WTC11 (cell line): ENCODE results near the gene PTPRK. TPM values are rescaled to one million over a fixed set of nuclear protein-coding genes. Genes with fewer than 3 reads are reported as not detected.

Source experiments
- ATAC-seq: fragments of 200-7000 bp; cut with Tn5 transposase; 2 replicates; pipeline ENCODE4 v1.10.0; 2021; ENCODE audit warnings: mild to moderate bottlenecking, moderate library complexity
- CTCF ChIA-PET: fragments of 300-600 bp; sonication (Branson Sonifier 250); formaldehyde crosslinking; loops from one replicate; lab custom pipeline; 2021; ENCODE audit warnings: antibody characterized with exemption; lab: Charles Lee
- POLR2A ChIA-PET: fragments of 350-600 bp; sonication (Branson Sonifier 250); formaldehyde crosslinking; loops from one replicate; lab custom pipeline; 2021; ENCODE audit warnings: antibody characterized with exemption; lab: Charles Lee
- DNase-seq: peaks from one replicate; pipeline ENCODE4 v3.0.0; 2021; ENCODE audit warnings: low spot score
- H3K27ac Mint-ChIP-seq: 2 replicates; pipeline ENCODE4 v1.8.0; 2021; ENCODE audit warnings: mixed read lengths
- H3K27me3 Mint-ChIP-seq: 2 replicates; pipeline ENCODE4 v1.8.0; 2021; ENCODE audit warnings: low read depth, mild to moderate bottlenecking, moderate library complexity, mixed read lengths
- H3K36me3 Mint-ChIP-seq: 2 replicates; pipeline ENCODE4 v1.8.0; 2021; ENCODE audit warnings: mixed read lengths
- H3K4me1 Mint-ChIP-seq: 2 replicates; pipeline ENCODE4 v1.8.0; 2022; ENCODE audit warnings: mixed read lengths
- H3K4me3 Mint-ChIP-seq: 2 replicates; pipeline ENCODE4 v1.8.0; 2021; ENCODE audit warnings: mild to moderate bottlenecking, moderate library complexity, mixed read lengths
- H3K9me3 Mint-ChIP-seq: 2 replicates; pipeline ENCODE4 v1.8.0; 2021; ENCODE audit warnings: mixed read lengths
- ATF3 ChIP-seq: sonication (generic); formaldehyde crosslinking; conservative IDR thresholded peaks from 2 replicates; pipeline ENCODE4 v1.8.1; 2022; ENCODE audit warnings: mild to moderate bottlenecking, missing genetic modification reagents
- CREB1 ChIP-seq: sonication (generic); formaldehyde crosslinking; IDR thresholded peaks from 2 replicates; pipeline ENCODE4 v1.8.0; 2023; ENCODE audit warnings: mild to moderate bottlenecking, missing genetic modification reagents
- NFATC4 ChIP-seq: fragments of 250-450 bp; sonication (Bioruptor Pico); IDR thresholded peaks from 2 replicates; pipeline ENCODE4 v1.9.0; 2021; ENCODE audit warnings: mild to moderate bottlenecking
- NFYB ChIP-seq: sonication (generic); formaldehyde crosslinking; conservative IDR thresholded peaks from 2 replicates; pipeline ENCODE4 v1.8.0; 2022; ENCODE audit warnings: low read depth, missing genetic modification reagents
- NR2C2 ChIP-seq: sonication (generic); formaldehyde crosslinking; IDR thresholded peaks from 2 replicates; pipeline ENCODE4 v1.8.0; 2022; ENCODE audit warnings: mild to moderate bottlenecking, missing genetic modification reagents
- USF2 ChIP-seq: sonication (generic); formaldehyde crosslinking; IDR thresholded peaks from 2 replicates; pipeline ENCODE4 v1.8.1; 2023; ENCODE audit warnings: mild to moderate bottlenecking, missing genetic modification reagents, moderate library complexity
- ZBTB21 ChIP-seq: sonication (generic); formaldehyde crosslinking; IDR thresholded peaks from 2 replicates; pipeline ENCODE4 v1.8.1; 2023; ENCODE audit warnings: mild to moderate bottlenecking, missing genetic modification reagents, borderline replicate concordance
- ZNF425 ChIP-seq: fragments of 250-450 bp; sonication (Bioruptor Pico); conservative IDR thresholded peaks from 2 replicates; pipeline ENCODE4 v1.9.0; 2021; ENCODE audit warnings: mild to moderate bottlenecking
- total RNA-seq: library from RNA; stranded (reverse); gene quantifications from 3 replicates; pipeline ENCODE4 v1.2.3, GENCODE V29; 2021
- TF ChIP-seq, protein P1 (sequence below): sonication (generic); formaldehyde crosslinking; IDR thresholded peaks from 2 replicates; pipeline ENCODE4 v1.8.0; 2022; ENCODE audit warnings: mild to moderate bottlenecking, missing genetic modification reagents
- TF ChIP-seq, protein P2 (sequence below): sonication (generic); formaldehyde crosslinking; IDR thresholded peaks from 2 replicates; pipeline ENCODE4 v1.8.1; 2023; ENCODE audit warnings: mild to moderate bottlenecking, missing genetic modification reagents, moderate library complexity
- TF ChIP-seq, protein P3 (sequence below): sonication (generic); formaldehyde crosslinking; IDR thresholded peaks from 2 replicates; pipeline ENCODE4 v1.8.0; 2022; ENCODE audit warnings: missing genetic modification reagents
- TF ChIP-seq, protein P4 (sequence below): sonication (generic); formaldehyde crosslinking; IDR thresholded peaks from 2 replicates; pipeline ENCODE4 v1.8.0; 2022; ENCODE audit warnings: mild to moderate bottlenecking, missing genetic modification reagents
- TF ChIP-seq, protein P5 (sequence below): sonication (generic); formaldehyde crosslinking; IDR thresholded peaks from 2 replicates; pipeline ENCODE4 v1.8.0; 2023; ENCODE audit warnings: missing genetic modification reagents, mild to moderate bottlenecking, borderline replicate concordance

Gene PTPRK
- total RNA-seq, 1 experiment from 2014 or later, result 44.8 TPM

- Mint-ChIP-seq H3K4me3 (no peak overlapping the region), H3K27me3 (no peaks in the 10 kb centered on the region), H3K4me1 (peaks cover 7% of the 10 kb centered on the region; the same call in 1 of the 2 replicates), H3K27ac (peak overlapping the region; percentile 16; the same call in 1 of the 2 replicates), H3K36me3 (peaks cover 2% of the 10 kb centered on the region; the same call in 1 of the 2 replicates), H3K9me3 (no peaks in the 10 kb centered on the region)
- ATAC-seq (peak; percentile 24; the same call in 1 of the 2 replicates), DNase-seq (no peak)
- ChIA-PET POLR2A (no interaction called here), CTCF (no interaction called here)
- no peak for TF ChIP-seq CREB1 (CRISPR knock-in tag)
- no peak for TF ChIP-seq NR2C2 (CRISPR knock-in tag)
- no peak for TF ChIP-seq ZNF425 (CRISPR knock-in tag)
- TF ChIP-seq, protein P1, sequence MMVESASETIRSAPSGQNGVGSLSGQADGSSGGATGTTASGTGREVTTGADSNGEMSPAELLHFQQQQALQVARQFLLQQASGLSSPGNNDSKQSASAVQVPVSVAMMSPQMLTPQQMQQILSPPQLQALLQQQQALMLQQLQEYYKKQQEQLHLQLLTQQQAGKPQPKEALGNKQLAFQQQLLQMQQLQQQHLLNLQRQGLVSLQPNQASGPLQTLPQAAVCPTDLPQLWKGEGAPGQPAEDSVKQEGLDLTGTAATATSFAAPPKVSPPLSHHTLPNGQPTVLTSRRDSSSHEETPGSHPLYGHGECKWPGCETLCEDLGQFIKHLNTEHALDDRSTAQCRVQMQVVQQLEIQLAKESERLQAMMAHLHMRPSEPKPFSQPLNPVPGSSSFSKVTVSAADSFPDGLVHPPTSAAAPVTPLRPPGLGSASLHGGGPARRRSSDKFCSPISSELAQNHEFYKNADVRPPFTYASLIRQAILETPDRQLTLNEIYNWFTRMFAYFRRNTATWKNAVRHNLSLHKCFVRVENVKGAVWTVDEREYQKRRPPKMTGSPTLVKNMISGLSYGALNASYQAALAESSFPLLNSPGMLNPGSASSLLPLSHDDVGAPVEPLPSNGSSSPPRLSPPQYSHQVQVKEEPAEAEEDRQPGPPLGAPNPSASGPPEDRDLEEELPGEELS, result no peak
- no peak for TF ChIP-seq NFATC4 (CRISPR knock-in tag)
- TF ChIP-seq, protein P2, sequence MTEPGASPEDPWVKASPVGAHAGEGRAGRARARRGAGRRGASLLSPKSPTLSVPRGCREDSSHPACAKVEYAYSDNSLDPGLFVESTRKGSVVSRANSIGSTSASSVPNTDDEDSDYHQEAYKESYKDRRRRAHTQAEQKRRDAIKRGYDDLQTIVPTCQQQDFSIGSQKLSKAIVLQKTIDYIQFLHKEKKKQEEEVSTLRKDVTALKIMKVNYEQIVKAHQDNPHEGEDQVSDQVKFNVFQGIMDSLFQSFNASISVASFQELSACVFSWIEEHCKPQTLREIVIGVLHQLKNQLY (CRISPR knock-in tag), result no peak
- TF ChIP-seq, protein P3, sequence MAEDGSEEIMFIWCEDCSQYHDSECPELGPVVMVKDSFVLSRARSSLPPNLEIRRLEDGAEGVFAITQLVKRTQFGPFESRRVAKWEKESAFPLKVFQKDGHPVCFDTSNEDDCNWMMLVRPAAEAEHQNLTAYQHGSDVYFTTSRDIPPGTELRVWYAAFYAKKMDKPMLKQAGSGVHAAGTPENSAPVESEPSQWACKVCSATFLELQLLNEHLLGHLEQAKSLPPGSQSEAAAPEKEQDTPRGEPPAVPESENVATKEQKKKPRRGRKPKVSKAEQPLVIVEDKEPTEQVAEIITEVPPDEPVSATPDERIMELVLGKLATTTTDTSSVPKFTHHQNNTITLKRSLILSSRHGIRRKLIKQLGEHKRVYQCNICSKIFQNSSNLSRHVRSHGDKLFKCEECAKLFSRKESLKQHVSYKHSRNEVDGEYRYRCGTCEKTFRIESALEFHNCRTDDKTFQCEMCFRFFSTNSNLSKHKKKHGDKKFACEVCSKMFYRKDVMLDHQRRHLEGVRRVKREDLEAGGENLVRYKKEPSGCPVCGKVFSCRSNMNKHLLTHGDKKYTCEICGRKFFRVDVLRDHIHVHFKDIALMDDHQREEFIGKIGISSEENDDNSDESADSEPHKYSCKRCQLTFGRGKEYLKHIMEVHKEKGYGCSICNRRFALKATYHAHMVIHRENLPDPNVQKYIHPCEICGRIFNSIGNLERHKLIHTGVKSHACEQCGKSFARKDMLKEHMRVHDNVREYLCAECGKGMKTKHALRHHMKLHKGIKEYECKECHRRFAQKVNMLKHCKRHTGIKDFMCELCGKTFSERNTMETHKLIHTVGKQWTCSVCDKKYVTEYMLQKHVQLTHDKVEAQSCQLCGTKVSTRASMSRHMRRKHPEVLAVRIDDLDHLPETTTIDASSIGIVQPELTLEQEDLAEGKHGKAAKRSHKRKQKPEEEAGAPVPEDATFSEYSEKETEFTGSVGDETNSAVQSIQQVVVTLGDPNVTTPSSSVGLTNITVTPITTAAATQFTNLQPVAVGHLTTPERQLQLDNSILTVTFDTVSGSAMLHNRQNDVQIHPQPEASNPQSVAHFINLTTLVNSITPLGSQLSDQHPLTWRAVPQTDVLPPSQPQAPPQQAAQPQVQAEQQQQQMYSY (CRISPR knock-in tag), result no peak
- no peak for TF ChIP-seq NFYB (CRISPR knock-in tag)
- TF ChIP-seq, protein P4, sequence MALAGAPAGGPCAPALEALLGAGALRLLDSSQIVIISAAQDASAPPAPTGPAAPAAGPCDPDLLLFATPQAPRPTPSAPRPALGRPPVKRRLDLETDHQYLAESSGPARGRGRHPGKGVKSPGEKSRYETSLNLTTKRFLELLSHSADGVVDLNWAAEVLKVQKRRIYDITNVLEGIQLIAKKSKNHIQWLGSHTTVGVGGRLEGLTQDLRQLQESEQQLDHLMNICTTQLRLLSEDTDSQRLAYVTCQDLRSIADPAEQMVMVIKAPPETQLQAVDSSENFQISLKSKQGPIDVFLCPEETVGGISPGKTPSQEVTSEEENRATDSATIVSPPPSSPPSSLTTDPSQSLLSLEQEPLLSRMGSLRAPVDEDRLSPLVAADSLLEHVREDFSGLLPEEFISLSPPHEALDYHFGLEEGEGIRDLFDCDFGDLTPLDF (CRISPR knock-in tag), result no peak
- no peak for TF ChIP-seq USF2 (CRISPR knock-in tag)
- TF ChIP-seq, protein P5, sequence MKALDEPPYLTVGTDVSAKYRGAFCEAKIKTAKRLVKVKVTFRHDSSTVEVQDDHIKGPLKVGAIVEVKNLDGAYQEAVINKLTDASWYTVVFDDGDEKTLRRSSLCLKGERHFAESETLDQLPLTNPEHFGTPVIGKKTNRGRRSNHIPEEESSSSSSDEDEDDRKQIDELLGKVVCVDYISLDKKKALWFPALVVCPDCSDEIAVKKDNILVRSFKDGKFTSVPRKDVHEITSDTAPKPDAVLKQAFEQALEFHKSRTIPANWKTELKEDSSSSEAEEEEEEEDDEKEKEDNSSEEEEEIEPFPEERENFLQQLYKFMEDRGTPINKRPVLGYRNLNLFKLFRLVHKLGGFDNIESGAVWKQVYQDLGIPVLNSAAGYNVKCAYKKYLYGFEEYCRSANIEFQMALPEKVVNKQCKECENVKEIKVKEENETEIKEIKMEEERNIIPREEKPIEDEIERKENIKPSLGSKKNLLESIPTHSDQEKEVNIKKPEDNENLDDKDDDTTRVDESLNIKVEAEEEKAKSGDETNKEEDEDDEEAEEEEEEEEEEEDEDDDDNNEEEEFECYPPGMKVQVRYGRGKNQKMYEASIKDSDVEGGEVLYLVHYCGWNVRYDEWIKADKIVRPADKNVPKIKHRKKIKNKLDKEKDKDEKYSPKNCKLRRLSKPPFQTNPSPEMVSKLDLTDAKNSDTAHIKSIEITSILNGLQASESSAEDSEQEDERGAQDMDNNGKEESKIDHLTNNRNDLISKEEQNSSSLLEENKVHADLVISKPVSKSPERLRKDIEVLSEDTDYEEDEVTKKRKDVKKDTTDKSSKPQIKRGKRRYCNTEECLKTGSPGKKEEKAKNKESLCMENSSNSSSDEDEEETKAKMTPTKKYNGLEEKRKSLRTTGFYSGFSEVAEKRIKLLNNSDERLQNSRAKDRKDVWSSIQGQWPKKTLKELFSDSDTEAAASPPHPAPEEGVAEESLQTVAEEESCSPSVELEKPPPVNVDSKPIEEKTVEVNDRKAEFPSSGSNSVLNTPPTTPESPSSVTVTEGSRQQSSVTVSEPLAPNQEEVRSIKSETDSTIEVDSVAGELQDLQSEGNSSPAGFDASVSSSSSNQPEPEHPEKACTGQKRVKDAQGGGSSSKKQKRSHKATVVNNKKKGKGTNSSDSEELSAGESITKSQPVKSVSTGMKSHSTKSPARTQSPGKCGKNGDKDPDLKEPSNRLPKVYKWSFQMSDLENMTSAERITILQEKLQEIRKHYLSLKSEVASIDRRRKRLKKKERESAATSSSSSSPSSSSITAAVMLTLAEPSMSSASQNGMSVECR (CRISPR knock-in tag), result no peak
- no peak for TF ChIP-seq ZBTB21 (CRISPR knock-in tag)
- TF ChIP-seq ATF3, result no peak
Observed at GRCh38 chr6:128188678-128189077, 331.7 kb downstream of the PTPRK start.
